ENCODE measurements around the gene FARP1. TPM values are rescaled to one million over a fixed set of nuclear protein-coding genes. Genes with fewer than 3 reads are reported as not detected.

FARP1 gene
- polyA plus RNA-seq, 2 of the 4 experiments (the other 2 are of a cell fraction): 9.4 to 13.0 TPM

DNA sequence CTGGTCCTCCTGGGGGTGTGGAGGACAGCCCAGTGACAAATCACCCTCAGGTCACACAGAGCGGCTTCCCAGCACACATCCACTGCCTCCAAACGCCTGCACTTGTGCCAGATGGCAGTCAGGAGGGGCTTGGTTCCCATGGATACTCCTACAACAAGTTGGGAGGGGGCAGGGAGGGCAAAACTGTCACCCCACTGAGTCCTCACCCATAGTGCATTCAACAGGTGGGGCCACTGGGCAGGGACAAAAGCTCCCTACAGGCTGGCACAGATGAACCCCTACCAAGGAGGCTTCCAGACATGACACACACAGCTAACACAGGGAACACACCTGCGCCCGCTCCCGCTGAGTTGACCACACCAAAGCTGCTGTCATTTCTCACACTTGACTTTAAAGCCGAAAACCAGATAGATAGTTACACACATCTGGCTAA, 313.5 kb downstream of the FARP1 start:
- Histone ChIP-seq H3K9me3 (no peaks in the 10 kb centered on the region), H3K4me1 (peaks cover 11% of the 10 kb centered on the region; the same call in 2 of the 3 replicates), H3K4me3 (no peak overlapping the region), H3K4me2 (no peak overlapping the region), H3K27ac (no peak overlapping the region)
- FAIRE-seq (no peak), DNase-seq (ENCODE audit: low read depth in 1 of 2, low spot score in 1 of 2) (no peak), ATAC-seq (no peak)
- 90% methylated on average over 5 of the region's 6 CpGs for WGBS (ENCODE audit: missing lambda C conversion rate)
- TF ChIP-seq SREBF2 (IDR thresholded peaks at IDR 0.05) (no peak), ZNF302 (CRISPR knock-in tag; IDR thresholded peaks at IDR 0.05) (no peak), HOXA7 (CRISPR knock-in tag; IDR thresholded peaks at IDR 0.05) (no peak), HDAC2 (IDR thresholded peaks at IDR 0.05) (no peak), POLR2A (IDR thresholded peaks at IDR 0.05; ENCODE audit: low read length) (no peak), KDM5A (IDR thresholded peaks at IDR 0.05) (no peak)
- TF ChIP-seq, protein P1, sequence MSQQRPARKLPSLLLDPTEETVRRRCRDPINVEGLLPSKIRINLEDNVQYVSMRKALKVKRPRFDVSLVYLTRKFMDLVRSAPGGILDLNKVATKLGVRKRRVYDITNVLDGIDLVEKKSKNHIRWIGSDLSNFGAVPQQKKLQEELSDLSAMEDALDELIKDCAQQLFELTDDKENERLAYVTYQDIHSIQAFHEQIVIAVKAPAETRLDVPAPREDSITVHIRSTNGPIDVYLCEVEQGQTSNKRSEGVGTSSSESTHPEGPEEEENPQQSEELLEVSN (IDR thresholded peaks at IDR 0.05; ENCODE audit: borderline replicate concordance, low read depth): no peak
- TF ChIP-seq, protein P2, sequence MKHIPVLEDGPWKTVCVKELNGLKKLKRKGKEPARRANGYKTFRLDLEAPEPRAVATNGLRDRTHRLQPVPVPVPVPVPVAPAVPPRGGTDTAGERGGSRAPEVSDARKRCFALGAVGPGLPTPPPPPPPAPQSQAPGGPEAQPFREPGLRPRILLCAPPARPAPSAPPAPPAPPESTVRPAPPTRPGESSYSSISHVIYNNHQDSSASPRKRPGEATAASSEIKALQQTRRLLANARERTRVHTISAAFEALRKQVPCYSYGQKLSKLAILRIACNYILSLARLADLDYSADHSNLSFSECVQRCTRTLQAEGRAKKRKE (CRISPR knock-in tag; IDR thresholded peaks at IDR 0.05; ENCODE audit: low read depth): no peak
- ChIA-PET POLR2A (no interaction called here), CTCF (interaction anchor here (1.0 to 4.4 kb wide), 5 partner anchors 8 to 217 kb away, joined by 4 to 27 read pairs (median 11); no protein-coding TSS in a partner anchor)

DNA sequence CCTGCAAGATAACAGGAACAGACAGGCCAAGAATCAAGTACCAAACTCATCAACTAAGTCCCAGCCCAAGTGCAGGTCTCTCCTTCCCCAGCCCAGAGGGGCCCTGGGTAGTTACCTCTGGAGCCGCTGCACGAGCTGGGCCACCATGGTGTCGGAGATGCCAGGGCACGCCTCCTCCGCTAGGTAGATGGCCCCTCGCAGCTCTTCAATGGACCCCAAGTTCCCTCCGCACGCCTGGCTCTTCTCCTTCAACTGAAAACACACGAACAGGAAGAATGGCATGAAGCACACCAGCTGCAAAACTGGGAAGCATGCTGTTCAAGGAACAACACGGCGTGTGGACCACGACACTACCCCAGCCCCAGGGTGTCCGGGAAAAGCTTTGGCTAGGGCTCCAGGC, 314.2 kb downstream of the FARP1 start:
- TF ChIP-seq JUN (IDR thresholded peaks at IDR 0.05) (no peak), CBX8 (IDR thresholded peaks at IDR 0.05) (no peak), SMC3 (IDR thresholded peaks at IDR 0.05) (no peak), FOSB (CRISPR knock-in tag; IDR thresholded peaks at IDR 0.05) (no peak), ZNF302 (CRISPR knock-in tag; IDR thresholded peaks at IDR 0.05) (no peak), POLR2AphosphoS2 (conservative IDR thresholded peaks at IDR 0.05; ENCODE audit: low read length) (no peak), TFCP2L1 (CRISPR knock-in tag; IDR thresholded peaks at IDR 0.05) (no peak)
- TF ChIP-seq, protein P3, sequence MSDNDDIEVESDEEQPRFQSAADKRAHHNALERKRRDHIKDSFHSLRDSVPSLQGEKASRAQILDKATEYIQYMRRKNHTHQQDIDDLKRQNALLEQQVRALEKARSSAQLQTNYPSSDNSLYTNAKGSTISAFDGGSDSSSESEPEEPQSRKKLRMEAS (IDR thresholded peaks at IDR 0.05): no peak
- TF ChIP-seq, protein P4, sequence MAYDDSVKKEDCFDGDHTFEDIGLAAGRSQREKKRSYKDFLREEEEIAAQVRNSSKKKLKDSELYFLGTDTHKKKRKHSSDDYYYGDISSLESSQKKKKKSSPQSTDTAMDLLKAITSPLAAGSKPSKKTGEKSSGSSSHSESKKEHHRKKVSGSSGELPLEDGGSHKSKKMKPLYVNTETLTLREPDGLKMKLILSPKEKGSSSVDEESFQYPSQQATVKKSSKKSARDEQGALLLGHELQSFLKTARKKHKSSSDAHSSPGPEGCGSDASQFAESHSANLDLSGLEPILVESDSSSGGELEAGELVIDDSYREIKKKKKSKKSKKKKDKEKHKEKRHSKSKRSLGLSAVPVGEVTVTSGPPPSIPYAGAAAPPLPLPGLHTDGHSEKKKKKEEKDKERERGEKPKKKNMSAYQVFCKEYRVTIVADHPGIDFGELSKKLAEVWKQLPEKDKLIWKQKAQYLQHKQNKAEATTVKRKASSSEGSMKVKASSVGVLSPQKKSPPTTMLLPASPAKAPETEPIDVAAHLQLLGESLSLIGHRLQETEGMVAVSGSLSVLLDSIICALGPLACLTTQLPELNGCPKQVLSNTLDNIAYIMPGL (CRISPR knock-in tag; IDR thresholded peaks at IDR 0.05; ENCODE audit: borderline replicate concordance): no peak
- FAIRE-seq (no peak), DNase-seq (ENCODE audit: low read depth in 1 of 2, low spot score in 1 of 2) (no peak), ATAC-seq (no peak)
- WGBS (ENCODE audit: missing lambda C conversion rate): 95% methylated on average over 13 of the region's 13 CpGs
- peaks cover 11% of the 10 kb centered on the region; the same call in 2 of the 3 replicates for H3K4me1 ChIP-seq
- H3K4me3 ChIP-seq: no peak overlapping the region
- no peak overlapping the region for H3K27ac ChIP-seq
- no peak overlapping the region for H3K4me2 ChIP-seq
- ChIA-PET CTCF (interaction anchor here (1.0 to 4.4 kb wide), 5 partner anchors 9 to 216 kb away, joined by 4 to 27 read pairs (median 11); no protein-coding TSS in a partner anchor), POLR2A (interaction anchor here (0.7 kb wide), 1 partner anchor 13 kb away, joined by 3 read pairs; no protein-coding TSS in a partner anchor)
- no peaks in the 10 kb centered on the region for H3K9me3 ChIP-seq

DNA sequence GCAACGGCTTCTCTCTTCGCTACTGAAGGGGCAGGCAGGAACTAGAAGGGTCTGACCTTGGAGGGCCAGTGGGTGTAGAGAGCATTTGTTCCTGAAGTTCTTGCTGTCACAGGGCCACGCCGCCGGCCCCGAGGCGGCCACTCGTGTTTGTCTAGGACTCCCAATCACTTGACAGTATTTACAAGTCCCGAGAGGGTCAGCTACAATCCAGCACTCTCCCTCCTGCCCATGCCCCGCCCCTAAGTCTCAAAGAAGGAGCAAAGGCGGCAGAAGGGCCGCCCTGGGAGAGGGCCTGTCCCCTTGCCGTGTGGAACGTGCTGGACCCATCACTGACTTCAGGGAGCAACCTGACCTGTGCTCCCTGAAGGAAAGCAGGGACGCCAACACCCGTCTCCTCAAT, 315.5 kb downstream of the FARP1 start:
- ChIA-PET POLR2A (no interaction called here), CTCF (interaction anchor here (2.3 to 4.4 kb wide), 3 partner anchors 8 to 13 kb away, joined by 11 to 27 read pairs (median 13); no protein-coding TSS in a partner anchor)
- FAIRE-seq: no peak
- Histone ChIP-seq H3K4me2 (no peak overlapping the region), H3K27ac (no peak overlapping the region), H3K4me3 (no peak overlapping the region), H3K4me1 (peaks cover 11% of the 10 kb centered on the region; the same call in 2 of the 3 replicates), H3K9me3 (no peaks in the 10 kb centered on the region)
- whole genome bisulfite sequencing (ENCODE audit: missing lambda C conversion rate): 84% methylated on average over 13 of the region's 16 CpGs
- TF ChIP-seq MAFK (IDR thresholded peaks at IDR 0.05; ENCODE audit: partially characterized antibody): no peak
- TF ChIP-seq CHD4 (IDR thresholded peaks at IDR 0.05; ENCODE audit: borderline replicate concordance): no peak
- no peak for TF ChIP-seq RFX5 (IDR thresholded peaks at IDR 0.05)
- no peak for TF ChIP-seq NR3C1 (IDR thresholded peaks at IDR 0.05)
- no peak for TF ChIP-seq POLR2A (IDR thresholded peaks at IDR 0.05; ENCODE audit: low read length)
- TF ChIP-seq ZFP36 (IDR thresholded peaks at IDR 0.05; ENCODE audit: borderline replicate concordance, partially characterized antibody): no peak
- no peak for TF ChIP-seq GATA3 (IDR thresholded peaks at IDR 0.05; ENCODE audit: borderline replicate concordance)
- TF ChIP-seq, protein P1 (IDR thresholded peaks at IDR 0.05; ENCODE audit: borderline replicate concordance, low read depth): no peak
- TF ChIP-seq, protein P5, sequence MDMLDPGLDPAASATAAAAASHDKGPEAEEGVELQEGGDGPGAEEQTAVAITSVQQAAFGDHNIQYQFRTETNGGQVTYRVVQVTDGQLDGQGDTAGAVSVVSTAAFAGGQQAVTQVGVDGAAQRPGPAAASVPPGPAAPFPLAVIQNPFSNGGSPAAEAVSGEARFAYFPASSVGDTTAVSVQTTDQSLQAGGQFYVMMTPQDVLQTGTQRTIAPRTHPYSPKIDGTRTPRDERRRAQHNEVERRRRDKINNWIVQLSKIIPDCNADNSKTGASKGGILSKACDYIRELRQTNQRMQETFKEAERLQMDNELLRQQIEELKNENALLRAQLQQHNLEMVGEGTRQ (IDR thresholded peaks at IDR 0.05): no peak
- TF ChIP-seq JUNB (IDR thresholded peaks at IDR 0.05): no peak
- no peak for TF ChIP-seq CBX2 (IDR thresholded peaks at IDR 0.05; ENCODE audit: borderline replicate concordance, low read depth)
- TF ChIP-seq KDM1A (IDR thresholded peaks at IDR 0.05; ENCODE audit: low read depth): no peak
- TF ChIP-seq NFE2L2 (conservative IDR thresholded peaks at IDR 0.05; ENCODE audit: low read length): no peak
- TF ChIP-seq, protein P6, sequence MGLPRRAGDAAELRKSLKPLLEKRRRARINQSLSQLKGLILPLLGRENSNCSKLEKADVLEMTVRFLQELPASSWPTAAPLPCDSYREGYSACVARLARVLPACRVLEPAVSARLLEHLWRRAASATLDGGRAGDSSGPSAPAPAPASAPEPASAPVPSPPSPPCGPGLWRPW (IDR thresholded peaks at IDR 0.05): no peak
- no peak for TF ChIP-seq KDM5A (IDR thresholded peaks at IDR 0.05)
- TF ChIP-seq TFCP2L1 (CRISPR knock-in tag; IDR thresholded peaks at IDR 0.05): no peak
- TF ChIP-seq, protein P4 (CRISPR knock-in tag; IDR thresholded peaks at IDR 0.05; ENCODE audit: borderline replicate concordance): no peak
- no peak for ATAC-seq
- no peak for DNase-seq (ENCODE audit: low read depth in 1 of 2, low spot score in 1 of 2)

Measured in A549 (cell line).